HG03558 (cell line): ENCODE measurements around the gene SPATA18.
"Not testable (repeated sequence)": the region's sequence is repeated elsewhere in the genome, so short reads cannot be mapped to it uniquely, and the experiment has no call there.

Source experiments
- ATAC-seq: cut with Tn5 transposase; IDR thresholded peaks from one replicate; pipeline ENCODE4 v1.9.1; 2021; ENCODE audit warnings: moderate number of reproducible peaks; ENCODE audit not compliant: unreplicated experiment; ENCODE audit errors: extremely low read depth

SPATA18 gene

DNA sequence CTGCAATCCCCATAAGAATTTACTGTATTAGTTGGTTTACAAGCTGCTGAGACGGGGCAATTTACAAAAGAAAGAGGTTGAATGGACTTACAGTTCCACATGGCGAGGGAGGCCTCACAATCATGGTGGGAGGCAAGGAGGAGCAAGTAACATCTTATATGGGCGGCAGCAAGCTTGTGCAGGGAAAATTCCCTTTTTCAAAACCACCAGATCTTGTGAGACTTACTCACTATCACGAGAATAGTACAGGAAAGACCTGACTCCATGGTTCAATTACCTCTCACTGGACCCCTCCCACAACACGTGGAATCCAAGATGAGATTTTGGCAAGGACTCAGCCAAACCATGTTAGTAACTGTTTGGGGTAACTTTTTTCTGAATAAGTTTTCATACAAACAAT lies 1.8 kb upstream of the SPATA18 start:
- ATAC-seq, result no peak

DNA sequence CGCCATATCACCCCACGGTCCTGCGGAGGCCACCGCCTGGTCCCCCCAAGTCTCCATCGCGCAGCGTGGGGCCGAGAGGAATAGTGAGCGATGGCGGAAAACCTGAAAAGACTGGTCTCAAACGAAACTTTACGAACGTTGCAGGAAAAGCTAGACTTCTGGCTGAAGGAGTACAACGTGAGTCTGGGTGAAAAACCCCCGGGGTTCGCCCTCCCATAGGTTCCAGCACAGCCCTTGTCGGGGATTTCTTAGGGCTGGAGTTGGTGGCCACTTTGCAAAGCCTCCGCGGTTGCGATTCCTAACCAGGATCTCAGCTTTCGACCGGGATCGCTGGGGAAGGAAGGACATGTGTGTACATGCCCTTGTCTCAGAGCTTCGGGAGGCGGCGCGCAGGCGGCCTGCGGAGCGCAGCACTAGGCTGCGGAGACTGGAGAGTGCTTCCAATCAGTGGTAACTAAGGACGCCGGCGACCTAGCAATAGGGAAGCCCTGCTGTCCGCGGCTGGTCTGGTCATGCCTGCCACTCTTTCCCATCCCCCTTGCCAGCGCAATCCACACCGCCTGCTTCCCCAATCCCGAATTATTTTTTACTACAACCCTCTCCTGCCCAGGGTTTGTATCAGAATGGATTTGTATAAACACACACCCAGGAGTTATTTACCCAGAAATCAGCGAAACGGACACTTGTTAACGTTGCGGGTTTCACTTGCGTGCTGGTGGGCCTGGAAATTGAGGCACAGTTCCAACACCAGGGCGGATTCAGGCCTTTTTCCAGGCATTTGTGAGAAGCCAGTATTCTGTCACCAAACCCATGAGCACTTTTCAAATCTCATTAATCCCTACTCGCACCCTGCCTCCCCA lies 741 bp downstream of the SPATA18 start:
- ATAC-seq, result no peak

DNA sequence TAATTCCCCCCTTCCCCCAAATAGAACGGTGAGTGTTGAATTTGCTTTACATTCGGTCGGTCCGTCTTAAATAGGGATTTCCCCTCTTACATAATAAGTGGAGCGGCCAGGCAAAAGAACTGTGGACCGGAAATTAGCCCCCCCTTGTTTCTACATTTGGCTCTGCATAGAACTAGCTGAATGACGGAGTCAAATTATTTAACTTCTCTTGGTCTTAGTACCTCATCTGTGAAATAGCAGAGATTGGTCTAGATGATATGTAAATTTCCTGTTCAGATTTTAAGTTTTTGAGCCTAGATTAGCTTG lies 1.3 kb downstream of the SPATA18 start:
- ATAC-seq, result peak; percentile 61

- ATAC-seq, result no peak
These were observed 3.1 kb downstream of the SPATA18 start for GRCh38 chr4:52054254-52054653.

- no peak for ATAC-seq
These were observed 6.1 kb downstream of the SPATA18 start for GRCh38 chr4:52057196-52057595.

DNA sequence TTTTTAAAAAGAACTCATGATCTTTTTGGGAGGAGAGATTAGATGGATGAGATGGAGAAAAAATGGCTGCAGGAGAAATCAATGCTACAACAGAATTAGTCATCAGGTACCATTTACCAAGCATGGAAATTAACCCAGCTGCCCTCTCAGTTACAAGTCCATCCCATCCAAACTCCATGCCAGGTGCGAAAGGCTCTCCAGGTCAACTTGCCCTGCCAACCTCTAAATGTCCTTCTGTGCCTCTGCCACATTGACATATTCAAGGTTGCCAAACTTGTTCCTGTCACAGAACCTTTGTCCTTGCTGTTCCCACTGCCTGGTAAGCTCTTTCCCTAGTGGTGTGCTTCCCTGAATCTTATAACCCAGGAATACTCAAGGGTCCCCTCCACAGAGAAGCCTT lies 7.2 kb downstream of the SPATA18 start:
- ATAC-seq, result no peak

GRCh38 chr4:52059372-52059771 lies 8.3 kb downstream of the SPATA18 start:
- no peak for ATAC-seq

- no peak for ATAC-seq
These were observed 18.5 kb downstream of the SPATA18 start for GRCh38 chr4:52069571-52069970.

GRCh38 chr4:52071791-52072546 lies 20.9 kb downstream of the SPATA18 start:
- no peak for ATAC-seq

DNA sequence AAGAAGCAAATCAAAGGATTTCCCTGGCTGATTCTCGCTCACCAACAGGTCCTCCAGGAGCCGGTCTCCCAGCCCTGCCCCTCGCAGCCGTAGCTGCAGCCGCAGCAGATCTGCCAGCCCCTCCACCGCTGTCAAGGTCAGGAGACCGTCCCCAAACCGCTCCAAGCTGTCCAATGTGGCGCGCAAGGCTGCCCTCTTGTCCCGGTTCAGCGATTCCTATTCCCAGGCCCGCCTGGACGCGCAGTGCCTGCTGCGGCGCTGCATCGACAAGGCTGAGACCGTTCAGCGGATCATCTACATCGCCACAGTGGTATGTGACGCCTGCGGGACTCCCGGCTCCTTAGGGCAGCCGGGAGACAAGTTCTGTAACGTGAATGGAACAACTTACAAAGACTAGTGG lies 25.6 kb downstream of the SPATA18 start:
- ATAC-seq, result no peak

GRCh38 chr4:52079659-52080058 lies 28.6 kb downstream of the SPATA18 start:
- no peak for ATAC-seq

- no peak for ATAC-seq
These were observed 30.1 kb downstream of the SPATA18 start for GRCh38 chr4:52081216-52081615.

GRCh38 chr4:52086425-52086824 lies 35.3 kb downstream of the SPATA18 start:
- ATAC-seq, result not testable (repeated sequence)

- ATAC-seq, result no peak
These were observed 40.7 kb downstream of the SPATA18 start for GRCh38 chr4:52091801-52092200.

- ATAC-seq, result no peak
These were observed 42.4 kb downstream of the SPATA18 start for GRCh38 chr4:52093466-52093865.

GRCh38 chr4:52094376-52095145 lies 43.5 kb downstream of the SPATA18 start:
- ATAC-seq, result no peak

GRCh38 chr4:52095374-52095773 lies 44.3 kb downstream of the SPATA18 start:
- ATAC-seq, result no peak

GRCh38 chr4:52096048-52096447 lies 44.9 kb downstream of the SPATA18 start:
- no peak for ATAC-seq

GRCh38 chr4:52098618-52099017 lies 47.5 kb downstream of the SPATA18 start:
- ATAC-seq, result no peak

DNA sequence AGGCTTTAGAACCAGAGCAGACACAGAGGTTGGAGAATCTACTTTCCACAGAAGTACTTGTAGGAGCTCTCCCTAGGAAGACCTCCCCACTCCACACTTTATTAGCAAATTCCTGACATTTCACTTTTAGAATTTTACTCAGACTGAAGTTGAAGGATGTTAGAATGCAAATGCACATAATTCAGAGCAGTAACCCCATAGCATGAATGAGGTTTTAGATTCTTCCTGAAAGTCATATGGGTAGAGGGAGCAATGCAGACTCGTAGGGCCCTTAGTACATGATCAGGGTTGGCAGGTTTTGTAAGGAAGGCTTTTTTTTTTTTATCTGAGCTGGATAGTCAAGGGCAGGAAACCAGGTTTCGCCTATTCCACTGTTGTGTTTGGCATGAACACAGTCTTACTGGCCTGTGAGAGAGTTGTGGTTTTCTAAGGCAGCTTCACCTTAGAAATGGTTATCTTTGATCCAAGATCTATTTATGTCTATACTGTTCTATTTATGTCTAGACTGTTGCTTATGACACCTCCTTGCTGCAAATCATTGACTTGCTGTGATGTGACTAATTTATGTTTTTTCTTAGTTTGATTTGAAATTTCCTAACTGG lies 48.9 kb downstream of the SPATA18 start:
- ATAC-seq, result no peak

GRCh38 chr4:52102587-52102986 lies 51.5 kb downstream of the SPATA18 start:
- ATAC-seq, result no peak
